HG02973 (cell line): Measurements from ENCODE around the gene LNX2.
A peak's percentile ranks its signal among the peaks of the same experiment; 100 is the strongest.
"Not testable (repeated sequence)": the region's sequence is repeated elsewhere in the genome, so short reads cannot be mapped to it uniquely, and the experiment has no call there.

ENCODE experiments used
- ATAC-seq: cut with Tn5 transposase; IDR thresholded peaks from one replicate; pipeline ENCODE4 v1.9.1; 2021; ENCODE audit warnings: moderate library complexity; ENCODE audit not compliant: unreplicated experiment

LNX2 gene

GRCh38 chr13:27638001-27638400 is 17.7 kb upstream of the LNX2 start:
- ATAC-seq = no peak

- no peak for ATAC-seq
Observed at GRCh38 chr13:27637289-27637626, 16.9 kb upstream of the LNX2 start.

- no peak for ATAC-seq
Observed at GRCh38 chr13:27636589-27637288, 16.4 kb upstream of the LNX2 start.

- ATAC-seq = no peak
Observed at GRCh38 chr13:27635266-27635665, 14.9 kb upstream of the LNX2 start.

GRCh38 chr13:27634791-27635190 is 14.5 kb upstream of the LNX2 start:
- ATAC-seq = no peak

- ATAC-seq = no peak
Observed at GRCh38 chr13:27634231-27634630, 13.9 kb upstream of the LNX2 start.

- no peak for ATAC-seq
Observed at GRCh38 chr13:27632648-27633047, 12.3 kb upstream of the LNX2 start.

- ATAC-seq = no peak
Observed at GRCh38 chr13:27632214-27632613, 11.9 kb upstream of the LNX2 start.

GRCh38 chr13:27631665-27632064 is 11.3 kb upstream of the LNX2 start:
- no peak for ATAC-seq

GRCh38 chr13:27631156-27631555 is 10.8 kb upstream of the LNX2 start:
- ATAC-seq = no peak

- not testable (repeated sequence) for ATAC-seq
Observed at GRCh38 chr13:27628766-27629165, 8.4 kb upstream of the LNX2 start.

GRCh38 chr13:27628081-27628480 is 7.8 kb upstream of the LNX2 start:
- ATAC-seq = no peak

GRCh38 chr13:27627380-27627779 is 7.1 kb upstream of the LNX2 start:
- ATAC-seq = no peak

GRCh38 chr13:27625839-27626238 is 5.5 kb upstream of the LNX2 start:
- no peak for ATAC-seq

GRCh38 chr13:27624071-27624470 is 3.7 kb upstream of the LNX2 start:
- ATAC-seq = no peak

GRCh38 chr13:27622881-27623280 is 2.6 kb upstream of the LNX2 start:
- no peak for ATAC-seq

GRCh38 chr13:27622102-27622820 is 1.9 kb upstream of the LNX2 start:
- peak; percentile 1 for ATAC-seq

- ATAC-seq = peak; percentile 60
Observed at GRCh38 chr13:27621366-27622101, 1.2 kb upstream of the LNX2 start, which contains the start of gene POLR1D. Gene POLR1D, plus strand, starts transcription at chr13:27621892. Its CDS starts 92 bp downstream, at chr13:27621984.

GRCh38 chr13:27621116-27621365 is 712 bp upstream of the LNX2 start:
- no peak for ATAC-seq

GRCh38 chr13:27619728-27620376 is 477 bp downstream of the LNX2 start:
- ATAC-seq = peak; percentile 21

- ATAC-seq = no peak
Observed at GRCh38 chr13:27619093-27619727, 1.1 kb downstream of the LNX2 start.
